BE2C (cell line): ENCODE results near the gene EPHB2.

Experiments
- DNase-seq: peaks from one replicate; pipeline ENCODE4 v3.0.0-alpha.2; 2020
- H3K27me3 ChIP-seq: fragments of 250-450 bp; sonication (Bioruptor Pico); 2 replicates; pipeline ENCODE4 v1.5.1; 2020; ENCODE audit warnings: mild to moderate bottlenecking
- H3K36me3 ChIP-seq: fragments of 250-450 bp; sonication (Bioruptor Pico); 2 replicates; pipeline ENCODE4 v1.5.1; 2020; ENCODE audit warnings: mild to moderate bottlenecking
- H3K4me1 ChIP-seq: fragments of 250-450 bp; sonication (Bioruptor Pico); 2 replicates; pipeline ENCODE4 v1.5.1; 2020
- H3K4me3 ChIP-seq: 2 replicates; pipeline ENCODE4 v1.5.1; 2011; ENCODE audit warnings: low read depth, low read length
- H3K9me3 ChIP-seq: fragments of 250-450 bp; sonication (Bioruptor Pico); 2 replicates; pipeline ENCODE4 v1.5.1; 2020
- CTCF ChIP-seq: IDR thresholded peaks from 2 replicates; pipeline ENCODE4 v1.5.1; 2012; ENCODE audit warnings: mild to moderate bottlenecking, low read depth, low read length

EPHB2 gene

GRCh38 chr1:22868331-22868730 lies 157.7 kb downstream of the EPHB2 start:
- H3K36me3 ChIP-seq: no peaks in the 10 kb centered on the region
- TF ChIP-seq CTCF: no peak
- no peak overlapping the region for H3K4me3 ChIP-seq
- no peaks in the 10 kb centered on the region for H3K4me1 ChIP-seq
- DNase-seq: no peak
- no peaks in the 10 kb centered on the region for H3K9me3 ChIP-seq
- no peaks in the 10 kb centered on the region for H3K27me3 ChIP-seq

GRCh38 chr1:22869325-22869724 lies 158.7 kb downstream of the EPHB2 start:
- Histone ChIP-seq H3K9me3 (no peaks in the 10 kb centered on the region), H3K4me1 (no peaks in the 10 kb centered on the region), H3K36me3 (no peaks in the 10 kb centered on the region), H3K27me3 (no peaks in the 10 kb centered on the region), H3K4me3 (no peak overlapping the region)
- no peak for DNase-seq
- TF ChIP-seq CTCF: no peak

GRCh38 chr1:22870201-22870871 lies 159.7 kb downstream of the EPHB2 start:
- DNase-seq: peak; percentile 50
- no peak overlapping the region for H3K4me3 ChIP-seq
- no peaks in the 10 kb centered on the region for H3K36me3 ChIP-seq
- H3K4me1 ChIP-seq: no peaks in the 10 kb centered on the region
- no peaks in the 10 kb centered on the region for H3K27me3 ChIP-seq
- no peak for TF ChIP-seq CTCF
- H3K9me3 ChIP-seq: no peaks in the 10 kb centered on the region

GRCh38 chr1:22872981-22873664 lies 162.5 kb downstream of the EPHB2 start:
- no peak for DNase-seq

GRCh38 chr1:22874785-22875184 lies 164.1 kb downstream of the EPHB2 start:
- no peak overlapping the region for H3K4me3 ChIP-seq
- no peak for TF ChIP-seq CTCF
- H3K4me1 ChIP-seq: no peaks in the 10 kb centered on the region
- H3K36me3 ChIP-seq: no peaks in the 10 kb centered on the region
- H3K27me3 ChIP-seq: no peaks in the 10 kb centered on the region
- no peak for DNase-seq
- H3K9me3 ChIP-seq: no peaks in the 10 kb centered on the region

More at GRCh38 chr1:22872981-22873664, 162.5 kb downstream of the EPHB2 start:
- H3K4me1 ChIP-seq: no peaks in the 10 kb centered on the region
- no peak for TF ChIP-seq CTCF
- no peaks in the 10 kb centered on the region for H3K9me3 ChIP-seq
- H3K27me3 ChIP-seq: no peaks in the 10 kb centered on the region
- H3K36me3 ChIP-seq: no peaks in the 10 kb centered on the region
- no peak overlapping the region for H3K4me3 ChIP-seq

GRCh38 chr1:22875241-22875640 lies 164.6 kb downstream of the EPHB2 start:
- DNase-seq: no peak
- Histone ChIP-seq H3K4me1 (no peaks in the 10 kb centered on the region), H3K4me3 (no peak overlapping the region), H3K27me3 (no peaks in the 10 kb centered on the region), H3K9me3 (no peaks in the 10 kb centered on the region), H3K36me3 (no peaks in the 10 kb centered on the region)
- no peak for TF ChIP-seq CTCF
